Right ventricle myocardium superior (tissue), 1 donor: ENCODE data around the gene TRAF3IP3. TPM values are rescaled to one million over a fixed set of nuclear protein-coding genes. Genes with fewer than 3 reads are reported as not detected.
"Not testable (repeated sequence)": the region's sequence is repeated elsewhere in the genome, so short reads cannot be mapped to it uniquely, and the experiment has no call there.

Experiments used
- ATAC-seq: fragments of 200-7000 bp; cut with Tn5 transposase; one replicate; pipeline ENCODE4 v1.9.1; 2020; ENCODE audit warnings: mild to moderate bottlenecking; ENCODE audit not compliant: poor library complexity
- DNase-seq: peaks from one replicate; pipeline ENCODE4 v3.0.0-alpha.2; 2020
- intact Hi-C: fragments of 100-400 bp; cut with DNase I; formaldehyde crosslinking; loops from one replicate; pipeline ENCODE4 v1.11.2; 2022
- total RNA-seq: library from RNA; stranded (reverse); fragmentation: NEBNext Ultra II Directional; extraction: Animal tissue kit (Norgen Biotek cat#: 25700); gene quantifications from one replicate; pipeline ENCODE4 v1.2.1, GENCODE V29; 2021
- donor health status: DM: no; HTN: yes; CAD: no; lungs with severe emphysema.

The TRAF3IP3 gene
- total RNA-seq, 1 donor from 2014 or later, result 0.70 TPM

DNA sequence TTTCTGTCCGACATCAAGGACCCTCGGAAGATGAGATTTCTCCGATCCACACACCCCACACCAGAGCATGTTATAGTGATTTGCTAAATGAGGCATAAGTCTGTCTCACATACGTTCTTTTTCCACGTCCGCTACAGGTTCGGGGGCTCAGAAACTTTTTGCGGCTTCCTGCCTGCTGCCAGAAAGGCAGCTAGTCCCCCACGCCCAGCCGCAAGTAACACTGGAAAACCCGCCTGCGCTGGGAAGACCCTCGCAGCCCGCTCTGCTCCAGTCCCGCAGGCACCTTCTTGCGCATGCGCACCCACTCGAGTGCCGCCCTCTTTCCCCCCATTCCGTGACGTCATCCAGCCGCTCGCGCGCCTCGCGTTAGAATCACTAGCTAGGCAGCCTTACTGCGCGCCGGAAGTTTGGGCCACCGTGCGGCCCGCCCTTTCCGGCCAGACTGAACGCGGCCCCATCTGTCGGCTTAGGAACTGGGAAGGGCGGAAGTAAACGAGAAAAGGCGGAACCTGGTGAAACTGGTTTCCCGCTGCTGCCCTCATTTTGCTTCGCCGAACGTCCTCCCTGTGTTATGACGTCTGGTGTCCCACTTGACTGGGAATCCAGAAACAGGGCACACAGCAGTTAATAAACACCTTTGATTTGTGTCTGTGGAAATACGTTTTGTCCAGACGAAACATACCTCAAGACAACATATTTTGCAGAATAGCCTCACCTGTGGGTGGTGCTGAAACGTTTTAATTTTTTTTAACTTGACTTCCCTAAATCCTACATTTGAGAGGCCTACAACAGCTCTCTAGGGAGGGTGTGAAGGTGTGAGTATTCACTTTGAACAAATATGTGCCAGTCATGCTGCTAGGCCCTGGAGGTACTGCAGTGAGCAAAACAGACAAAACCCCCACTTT lies 28.7 kb downstream of the TRAF3IP3 start, which contains the start of gene C1orf74:
C1orf74 (minus strand) TSS at position 295 of the 905 bp plus-strand sequence. CDS start 925 bp downstream, outside the sequence.
- ATAC-seq, result peak; percentile 97
- intact Hi-C loops, result no loop called here

GRCh38 chr1:209785592-209785991 lies 29.7 kb downstream of the TRAF3IP3 start:
- DNase-seq, result no peak
- no peak for ATAC-seq
- intact Hi-C loops, result no loop called here

More for the DNA sequence above, 28.7 kb downstream of the TRAF3IP3 start, which contains the start of gene C1orf74:
- DNase-seq, result peak; percentile 100

GRCh38 chr1:209786146-209786545 lies 30.3 kb downstream of the TRAF3IP3 start:
- intact Hi-C loops, result no loop called here
- DNase-seq (no peak), ATAC-seq (no peak)

DNA sequence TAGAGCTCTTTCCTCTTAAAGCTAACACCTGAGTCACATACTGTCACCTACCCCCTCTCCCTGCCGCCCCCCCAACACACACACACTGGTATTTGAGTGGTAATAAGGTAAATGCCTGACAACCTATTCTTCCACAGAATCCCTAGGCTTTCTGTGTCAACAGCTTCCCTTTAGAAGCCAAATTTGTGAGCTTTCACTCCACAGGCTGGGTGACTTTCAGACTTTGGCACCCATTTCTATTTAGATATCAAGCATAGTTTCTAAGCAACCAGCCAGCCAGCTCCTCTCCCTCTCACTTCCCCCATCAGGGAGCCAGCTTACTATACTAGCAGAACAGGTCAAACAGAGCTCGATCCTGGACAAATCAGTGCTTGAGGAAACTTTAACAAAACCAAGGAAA lies 31.7 kb downstream of the TRAF3IP3 start:
- ATAC-seq (peak; percentile 68), DNase-seq (no peak)
- intact Hi-C loops, result no loop called here

- ATAC-seq, result no peak
- no peak for DNase-seq
- intact Hi-C loops, result no loop called here
Measured at GRCh38 chr1:209789245-209789644, 33.4 kb downstream of the TRAF3IP3 start.

- ATAC-seq, result no peak
- intact Hi-C loops, result no loop called here
- DNase-seq, result no peak
Measured at GRCh38 chr1:209790286-209791193, 34.7 kb downstream of the TRAF3IP3 start.

- no peak for DNase-seq
- no peak for ATAC-seq
- intact Hi-C loops, result no loop called here
Measured at GRCh38 chr1:209791920-209792319, 36.1 kb downstream of the TRAF3IP3 start.

DNA sequence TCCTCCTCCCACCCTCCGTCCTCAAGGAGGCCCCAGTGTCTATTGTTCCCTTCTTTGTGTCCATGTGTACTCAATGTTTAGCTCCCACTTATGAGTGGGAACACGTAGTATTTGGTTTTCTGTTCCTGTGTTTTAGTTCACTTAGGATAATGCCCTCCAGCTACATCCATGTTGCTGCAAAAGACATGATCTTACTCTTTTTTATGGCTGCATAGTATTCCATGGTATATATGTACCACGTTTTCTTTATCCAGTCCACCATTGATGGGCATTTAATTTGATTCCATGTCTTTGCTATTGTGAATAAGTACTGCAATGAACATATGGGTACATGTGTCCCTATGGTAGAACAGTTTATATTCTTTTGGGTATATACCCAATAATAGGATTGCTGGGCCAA lies 37.9 kb downstream of the TRAF3IP3 start:
- intact Hi-C loops, ATAC-seq, DNase-seq: not testable (repeated sequence)

DNA sequence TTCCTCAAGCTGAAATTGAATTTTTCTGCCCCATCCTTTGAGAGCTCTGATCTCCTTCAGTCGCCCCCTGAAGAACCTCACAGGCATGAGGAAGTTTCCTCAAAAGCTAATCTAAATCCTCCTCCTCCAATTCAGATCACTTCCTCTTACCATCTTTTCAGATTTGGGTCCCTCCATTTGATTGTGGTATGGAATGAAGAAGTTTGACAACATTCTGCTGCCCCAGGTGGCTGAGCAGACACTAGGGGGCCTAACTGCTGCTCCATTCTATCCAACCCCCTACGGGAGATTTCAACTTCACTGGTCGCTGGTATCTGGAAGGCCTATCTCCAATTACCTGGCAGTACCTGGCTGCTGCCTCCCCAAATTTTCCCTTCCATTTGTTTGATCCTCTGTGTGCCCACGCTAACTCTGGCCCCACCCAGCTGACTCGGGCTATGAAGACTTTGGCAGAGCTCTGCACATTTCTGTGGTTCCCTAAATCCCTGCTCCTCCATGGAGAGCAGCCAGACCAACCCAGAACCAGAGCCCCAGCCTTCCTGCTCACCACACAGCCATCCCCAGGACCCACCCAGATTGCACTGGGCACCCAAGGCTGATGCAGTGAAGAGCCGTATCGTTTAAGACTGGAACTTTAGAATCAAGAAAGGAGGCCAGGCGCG lies 42.3 kb downstream of the TRAF3IP3 start:
- ATAC-seq (no peak), DNase-seq (no peak)
- intact Hi-C loops, result no loop called here

- ATAC-seq (peak; percentile 24), DNase-seq (peak; percentile 50)
- intact Hi-C loops, result no loop called here
Measured at GRCh38 chr1:209800984-209801834, 45.4 kb downstream of the TRAF3IP3 start.

GRCh38 chr1:209802117-209802779 lies 46.4 kb downstream of the TRAF3IP3 start:
- intact Hi-C loops, result no loop called here
- ATAC-seq (peak; percentile 62), DNase-seq (no peak)

DNA sequence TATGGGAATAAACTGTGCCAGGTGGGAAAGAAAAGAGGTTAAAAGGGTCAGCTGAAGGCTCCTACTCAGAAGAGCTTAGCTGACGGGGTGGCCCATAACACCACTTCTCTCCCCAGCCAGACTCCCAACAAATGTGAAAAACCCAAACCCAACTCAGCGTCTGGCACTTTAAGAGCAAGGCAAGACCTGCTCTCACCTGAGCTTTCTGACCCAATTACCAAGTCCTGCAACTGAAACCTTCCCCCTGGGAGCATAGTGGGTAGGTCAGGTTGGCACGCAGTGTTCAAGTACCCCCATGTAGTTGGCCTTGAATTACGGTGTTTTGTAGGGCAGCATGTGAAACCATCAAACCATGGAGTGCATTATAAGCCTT lies 46.9 kb downstream of the TRAF3IP3 start:
- ATAC-seq, result no peak

DNA sequence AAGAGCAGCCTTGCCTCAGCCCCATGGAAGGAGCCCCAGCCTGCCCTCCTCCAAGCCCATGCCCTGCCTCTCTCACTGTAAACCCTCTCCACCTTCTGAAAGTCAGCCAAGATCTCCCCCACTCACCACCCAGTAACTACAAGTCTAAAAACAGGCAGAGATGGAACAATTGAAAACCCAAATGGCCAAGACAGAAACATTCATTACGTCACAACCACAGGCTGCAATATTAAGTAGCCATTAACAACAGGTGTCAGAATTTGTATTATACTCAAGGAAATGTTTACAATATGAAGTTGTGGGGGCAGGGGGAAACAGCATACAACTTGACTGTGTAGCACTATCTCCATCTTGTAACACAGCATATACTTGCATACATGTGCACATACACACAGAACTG lies 47.7 kb downstream of the TRAF3IP3 start:
- DNase-seq, result no peak
- no peak for ATAC-seq
- intact Hi-C loops, result no loop called here

More for the DNA sequence above, 46.9 kb downstream of the TRAF3IP3 start:
- intact Hi-C loops, result no loop called here
- no peak for DNase-seq

- no peak for DNase-seq
- no peak for ATAC-seq
- intact Hi-C loops, result no loop called here
Measured at GRCh38 chr1:209805341-209805781, 49.5 kb downstream of the TRAF3IP3 start.

- ATAC-seq, result peak; percentile 80
Measured at GRCh38 chr1:209805875-209806760, 50.3 kb downstream of the TRAF3IP3 start, which contains the start of gene IRF6. Gene IRF6 (minus strand): TSS chr1:209806142. CDS start chr1:209801413, 4,729 bp downstream.

DNA sequence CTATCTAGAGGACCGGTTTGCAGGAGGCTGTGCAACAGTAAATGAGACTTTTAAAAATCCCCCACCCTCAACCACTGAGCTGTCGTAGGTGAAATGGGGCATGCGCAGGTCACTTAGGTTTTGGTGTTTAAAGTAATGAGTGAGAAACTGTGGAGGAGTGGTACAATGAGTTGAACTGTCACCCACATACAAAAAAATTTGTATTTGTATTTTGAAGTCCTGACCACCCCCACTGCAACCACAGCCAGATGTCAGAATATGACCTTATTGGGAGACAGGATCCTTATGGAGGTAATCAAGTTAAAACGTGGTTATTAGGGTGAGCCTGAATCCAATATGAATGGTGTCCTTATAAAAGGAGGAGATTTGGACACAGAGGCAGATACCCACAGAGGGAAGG lies 51.7 kb downstream of the TRAF3IP3 start:
- no peak for DNase-seq
- intact Hi-C loops, result no loop called here
- no peak for ATAC-seq

More at GRCh38 chr1:209805875-209806760, 50.3 kb downstream of the TRAF3IP3 start, which contains the start of gene IRF6:
- DNase-seq, result peak; percentile 88
- intact Hi-C loops, result no loop called here
